Adipocyte (in vitro differentiated cells): ENCODE results near the gene ATG3.
"Not testable (repeated sequence)": the region's sequence is repeated elsewhere in the genome, so short reads cannot be mapped to it uniquely, and the experiment has no call there.

Experiments
- DNase-seq: peaks from one replicate; pipeline ENCODE4 v3.0.0-alpha.2; 2015; ENCODE audit warnings: low read depth
- H3K27me3 ChIP-seq: replicated peaks from 2 replicates; pipeline ENCODE4 v1.7.0; 2013; ENCODE audit warnings: mild to moderate bottlenecking, low read length, moderate library complexity; ENCODE audit not compliant: control insufficient read depth, insufficient read depth
- H3K36me3 ChIP-seq: 2 replicates; pipeline ENCODE4 v1.7.0; 2013; ENCODE audit warnings: low read length, mild to moderate bottlenecking, moderate library complexity; ENCODE audit not compliant: control insufficient read depth, insufficient read depth, severe bottlenecking
- H3K4me1 ChIP-seq: 2 replicates; pipeline ENCODE4 v1.7.0; 2013; ENCODE audit warnings: mild to moderate bottlenecking, low read length, moderate library complexity; ENCODE audit not compliant: control insufficient read depth, insufficient read depth
- H3K4me3 ChIP-seq: 2 replicates; pipeline ENCODE4 v1.7.0; 2013; ENCODE audit warnings: mild to moderate bottlenecking, low read length, moderate library complexity
- H3K9ac ChIP-seq: 2 replicates; pipeline ENCODE4 v1.7.0; 2013; ENCODE audit warnings: mild to moderate bottlenecking, low read length, moderate library complexity
- H3K9me3 ChIP-seq: 2 replicates; pipeline ENCODE4 v1.7.0; 2013; ENCODE audit warnings: mild to moderate bottlenecking, low read length, moderate library complexity; ENCODE audit not compliant: control insufficient read depth

Gene ATG3

GRCh38 chr3:112518970-112519369, 42.8 kb downstream of the ATG3 start:
- not testable (repeated sequence) for H3K27me3 ChIP-seq, H3K9me3 ChIP-seq, H3K9ac ChIP-seq, H3K4me1 ChIP-seq, DNase-seq, H3K36me3 ChIP-seq, H3K4me3 ChIP-seq

GRCh38 chr3:112514527-112515128, 47.1 kb downstream of the ATG3 start:
- no peak overlapping the region for H3K4me3 ChIP-seq
- DNase-seq: no peak
- H3K27me3 ChIP-seq: no peaks in the 10 kb centered on the region
- no peak overlapping the region for H3K9ac ChIP-seq
- H3K4me1 ChIP-seq: peaks cover 2% of the 10 kb centered on the region
- H3K36me3 ChIP-seq: no peaks in the 10 kb centered on the region
- H3K9me3 ChIP-seq: peaks cover 4% of the 10 kb centered on the region

DNA sequence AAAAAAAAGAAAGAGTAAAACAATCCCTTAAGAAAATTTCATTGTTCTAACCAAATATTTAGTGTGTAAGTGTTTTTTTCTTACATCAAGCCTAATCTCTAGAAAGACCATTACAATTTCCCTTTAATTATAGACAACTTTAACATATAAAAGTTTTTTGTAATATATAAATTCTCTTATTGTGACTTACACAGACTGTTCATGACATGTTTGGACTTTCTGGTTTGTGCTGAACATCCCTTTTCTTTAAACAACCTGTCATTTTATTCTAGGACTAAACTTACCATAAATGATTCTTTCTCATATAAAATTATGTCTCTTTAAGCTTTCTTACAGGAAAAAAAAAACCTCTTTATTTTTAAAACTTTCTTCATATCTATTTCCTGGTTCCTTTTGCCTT, 49.4 kb downstream of the ATG3 start:
- DNase-seq: no peak
- H3K36me3 ChIP-seq: no peaks in the 10 kb centered on the region
- H3K4me1 ChIP-seq: no peaks in the 10 kb centered on the region
- no peak overlapping the region for H3K4me3 ChIP-seq
- H3K9me3 ChIP-seq: peaks cover 4% of the 10 kb centered on the region
- H3K9ac ChIP-seq: no peak overlapping the region
- H3K27me3 ChIP-seq: no peaks in the 10 kb centered on the region

DNA sequence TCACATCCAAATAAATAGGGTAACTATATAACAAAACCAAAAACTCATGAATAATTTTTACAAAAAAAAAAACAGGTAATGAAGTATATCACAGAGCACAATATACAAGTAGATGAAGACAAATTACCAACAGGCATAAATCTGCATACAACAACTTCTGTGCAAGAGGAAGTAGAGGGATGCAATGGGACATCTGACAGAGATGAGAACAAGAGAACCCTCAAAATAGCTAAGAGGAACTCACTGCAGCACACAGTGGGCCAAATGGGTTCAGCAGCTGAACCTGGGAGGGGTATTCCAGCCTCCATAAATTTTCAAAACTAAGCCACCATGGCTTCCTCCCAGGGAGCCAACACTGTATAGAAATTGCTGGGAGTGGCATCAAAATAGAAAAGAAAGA, 52.9 kb downstream of the ATG3 start:
- Histone ChIP-seq H3K36me3 (no peaks in the 10 kb centered on the region), H3K4me1 (no peaks in the 10 kb centered on the region), H3K9ac (no peak overlapping the region), H3K27me3 (no peaks in the 10 kb centered on the region), H3K4me3 (no peak overlapping the region), H3K9me3 (peaks cover 4% of the 10 kb centered on the region)
- no peak for DNase-seq

GRCh38 chr3:112508261-112508660, 53.5 kb downstream of the ATG3 start:
- Histone ChIP-seq H3K9me3 (peaks cover 4% of the 10 kb centered on the region), H3K9ac (no peak overlapping the region), H3K4me1 (no peaks in the 10 kb centered on the region), H3K27me3 (no peaks in the 10 kb centered on the region), H3K4me3 (no peak overlapping the region), H3K36me3 (no peaks in the 10 kb centered on the region)
- DNase-seq: no peak

DNA sequence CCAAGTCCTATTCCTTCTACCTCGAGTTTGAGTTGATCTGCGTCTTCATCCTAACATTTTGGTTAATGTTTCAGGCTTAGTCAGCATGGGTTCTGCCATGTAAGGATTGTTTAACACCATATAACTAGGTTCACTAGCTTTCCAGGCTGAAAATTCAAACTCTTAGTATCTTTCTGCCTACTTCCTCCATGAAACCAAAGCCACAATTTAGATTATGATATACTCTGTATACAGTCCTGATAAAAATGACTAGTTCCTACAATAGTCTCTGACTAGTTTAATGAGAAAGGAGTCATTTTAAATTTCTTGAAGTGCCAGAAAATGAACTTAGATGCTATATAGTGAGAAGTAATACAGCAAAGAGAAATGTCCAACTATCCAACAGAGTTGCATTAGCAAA, 55.9 kb downstream of the ATG3 start:
- no peaks in the 10 kb centered on the region for H3K36me3 ChIP-seq
- H3K27me3 ChIP-seq: no peaks in the 10 kb centered on the region
- no peak overlapping the region for H3K4me3 ChIP-seq
- DNase-seq: no peak
- H3K9me3 ChIP-seq: peaks cover 3% of the 10 kb centered on the region
- no peak overlapping the region for H3K9ac ChIP-seq
- no peaks in the 10 kb centered on the region for H3K4me1 ChIP-seq

DNA sequence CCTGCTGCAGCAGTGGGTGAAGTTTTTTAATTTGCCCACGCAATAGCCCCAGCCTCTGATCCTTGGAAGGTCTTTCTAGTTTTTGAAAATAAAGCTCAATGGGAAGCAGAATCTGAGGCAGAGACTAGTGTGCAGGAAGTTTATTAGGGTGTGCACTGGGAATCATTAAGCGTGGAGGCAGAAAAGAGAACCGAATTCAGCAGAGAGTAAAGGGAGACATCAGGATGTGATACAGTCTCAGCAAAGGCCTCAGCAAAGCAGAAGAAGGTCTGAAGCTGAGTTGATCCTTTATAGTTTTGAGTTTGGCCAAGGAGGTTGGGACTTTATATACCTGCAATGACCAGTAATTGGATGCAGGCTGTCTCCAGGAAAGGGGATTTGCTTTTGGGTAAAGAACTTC, 57.6 kb downstream of the ATG3 start:
- peaks cover 3% of the 10 kb centered on the region for H3K9me3 ChIP-seq
- DNase-seq: no peak
- H3K9ac ChIP-seq: no peak overlapping the region
- no peaks in the 10 kb centered on the region for H3K4me1 ChIP-seq
- no peak overlapping the region for H3K4me3 ChIP-seq
- no peaks in the 10 kb centered on the region for H3K27me3 ChIP-seq
- H3K36me3 ChIP-seq: no peaks in the 10 kb centered on the region

DNA sequence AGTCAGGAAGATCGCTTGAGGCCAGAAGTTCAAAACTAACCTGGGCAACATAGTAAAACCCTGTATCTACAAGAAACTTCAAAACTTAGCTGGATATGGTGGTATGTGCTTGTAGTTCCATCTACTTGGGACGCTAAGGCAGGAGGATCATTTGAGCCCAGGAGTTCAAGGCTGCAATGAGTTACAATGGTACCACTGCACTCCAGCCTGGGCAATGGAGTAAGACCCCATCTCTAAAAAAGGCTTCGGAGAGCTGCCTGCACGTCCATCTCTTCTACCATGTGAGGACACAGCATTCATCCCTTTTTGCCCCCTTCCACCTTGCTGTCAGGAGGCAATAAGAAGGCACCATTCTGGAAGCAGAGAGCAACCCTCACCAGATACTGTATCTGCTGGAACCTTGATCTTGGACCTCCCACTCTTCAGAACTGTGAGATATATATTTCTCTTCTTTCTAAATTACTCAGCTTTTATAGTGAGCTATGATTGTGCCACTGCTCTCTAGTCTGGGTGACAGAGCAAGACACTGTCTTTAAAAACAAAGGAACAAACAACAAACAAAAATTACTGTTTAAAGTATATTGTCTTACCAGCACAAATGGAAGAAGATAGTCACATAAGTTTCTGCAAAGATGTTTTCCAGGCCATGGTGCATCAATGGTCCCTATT, 58.3 kb downstream of the ATG3 start:
- peaks cover 3% of the 10 kb centered on the region for H3K9me3 ChIP-seq
- no peaks in the 10 kb centered on the region for H3K27me3 ChIP-seq
- no peak overlapping the region for H3K4me3 ChIP-seq
- no peak for DNase-seq
- H3K9ac ChIP-seq: no peak overlapping the region
- no peaks in the 10 kb centered on the region for H3K4me1 ChIP-seq
- H3K36me3 ChIP-seq: no peaks in the 10 kb centered on the region

- H3K27me3 ChIP-seq: no peaks in the 10 kb centered on the region
- DNase-seq: no peak
- no peaks in the 10 kb centered on the region for H3K36me3 ChIP-seq
- H3K9me3 ChIP-seq: peaks cover 3% of the 10 kb centered on the region
- H3K4me1 ChIP-seq: no peaks in the 10 kb centered on the region
- no peak overlapping the region for H3K4me3 ChIP-seq
- no peak overlapping the region for H3K9ac ChIP-seq
Measured at GRCh38 chr3:112500621-112501020, 61.1 kb downstream of the ATG3 start.

- Histone ChIP-seq H3K9ac (no peak within 1 kb of the TSS), H3K36me3 (no peaks in the 10 kb centered on the region), H3K4me3 (no peak within 1 kb of the TSS), H3K9me3 (peaks cover 3% of the 10 kb centered on the region), H3K27me3 (no peaks in the 10 kb centered on the region), H3K4me1 (no peaks in the 10 kb centered on the region)
- DNase-seq: no peak
Measured at GRCh38 chr3:112498914-112499711, 62.6 kb downstream of the ATG3 start, which contains the start of gene BTLA. TSS of gene BTLA (minus strand) at chr3:112499472. CDS start at chr3:112499358, 114 bp downstream.

DNA sequence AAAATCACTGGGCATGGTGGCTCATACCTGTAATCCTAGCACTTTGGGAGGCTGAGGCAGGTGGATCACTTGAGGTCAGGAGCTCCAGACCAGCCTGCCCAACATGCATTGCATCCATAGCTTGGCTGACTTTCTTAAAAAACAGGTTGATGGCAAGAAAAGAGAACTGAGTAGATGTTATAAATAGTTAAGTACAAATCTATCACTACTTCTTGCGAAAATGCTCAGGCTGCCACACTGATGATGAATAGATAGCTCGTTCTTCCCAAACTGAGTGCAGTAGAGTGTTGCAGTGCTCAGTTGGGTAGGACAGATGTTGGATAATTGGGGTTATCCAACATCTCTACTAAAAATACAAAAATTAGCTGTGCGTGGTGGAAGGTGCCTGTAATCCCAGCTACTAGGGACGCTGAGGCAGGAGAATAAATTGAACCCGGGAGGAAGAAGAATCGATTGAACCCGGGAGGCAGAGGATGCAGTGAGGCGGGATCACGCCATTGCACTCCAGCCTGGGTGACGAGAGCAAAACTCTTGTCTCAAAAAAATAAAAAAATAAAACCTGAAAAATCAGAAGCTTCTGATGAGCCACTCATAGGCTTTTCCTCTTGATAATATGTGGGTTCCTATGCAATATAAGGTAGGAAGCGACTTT, 63.7 kb downstream of the ATG3 start:
- Histone ChIP-seq H3K4me3 (no peak overlapping the region), H3K9me3 (peaks cover 3% of the 10 kb centered on the region), H3K36me3 (no peaks in the 10 kb centered on the region), H3K9ac (no peak overlapping the region), H3K27me3 (no peaks in the 10 kb centered on the region), H3K4me1 (no peaks in the 10 kb centered on the region)
- no peak for DNase-seq
